LNCAP (cell line): ENCODE measurements around the gene AXIN1.

Source experiments
- TF ChIP-seq, protein P1 (sequence below): fragments of 450-650 bp; IDR thresholded peaks from 2 replicates; pipeline ENCODE4 v1.5.1; 2017; ENCODE audit warnings: mild to moderate bottlenecking

AXIN1 gene

DNA sequence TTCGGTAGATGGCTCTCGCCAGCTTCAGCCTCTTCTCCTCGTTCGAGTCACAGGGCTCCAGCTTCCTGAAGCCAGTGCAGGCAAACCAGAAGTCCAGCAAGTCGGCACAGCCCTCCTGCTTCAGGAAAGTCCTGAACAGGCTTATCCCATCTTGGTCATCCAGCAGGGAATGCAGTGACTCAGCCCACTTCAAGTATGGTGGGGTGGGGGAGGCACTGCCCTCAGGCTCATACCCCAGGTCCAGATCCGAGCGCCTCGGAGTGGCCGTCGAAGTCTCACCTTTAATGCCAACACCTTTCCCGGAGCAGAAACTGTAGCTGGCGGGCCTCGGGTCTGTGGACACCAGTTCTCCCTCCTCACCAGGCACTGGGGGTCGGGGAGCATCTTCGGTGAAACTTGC is 5.9 kb downstream of the AXIN1 start:
- TF ChIP-seq, protein P1, sequence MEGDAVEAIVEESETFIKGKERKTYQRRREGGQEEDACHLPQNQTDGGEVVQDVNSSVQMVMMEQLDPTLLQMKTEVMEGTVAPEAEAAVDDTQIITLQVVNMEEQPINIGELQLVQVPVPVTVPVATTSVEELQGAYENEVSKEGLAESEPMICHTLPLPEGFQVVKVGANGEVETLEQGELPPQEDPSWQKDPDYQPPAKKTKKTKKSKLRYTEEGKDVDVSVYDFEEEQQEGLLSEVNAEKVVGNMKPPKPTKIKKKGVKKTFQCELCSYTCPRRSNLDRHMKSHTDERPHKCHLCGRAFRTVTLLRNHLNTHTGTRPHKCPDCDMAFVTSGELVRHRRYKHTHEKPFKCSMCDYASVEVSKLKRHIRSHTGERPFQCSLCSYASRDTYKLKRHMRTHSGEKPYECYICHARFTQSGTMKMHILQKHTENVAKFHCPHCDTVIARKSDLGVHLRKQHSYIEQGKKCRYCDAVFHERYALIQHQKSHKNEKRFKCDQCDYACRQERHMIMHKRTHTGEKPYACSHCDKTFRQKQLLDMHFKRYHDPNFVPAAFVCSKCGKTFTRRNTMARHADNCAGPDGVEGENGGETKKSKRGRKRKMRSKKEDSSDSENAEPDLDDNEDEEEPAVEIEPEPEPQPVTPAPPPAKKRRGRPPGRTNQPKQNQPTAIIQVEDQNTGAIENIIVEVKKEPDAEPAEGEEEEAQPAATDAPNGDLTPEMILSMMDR = no peak

DNA sequence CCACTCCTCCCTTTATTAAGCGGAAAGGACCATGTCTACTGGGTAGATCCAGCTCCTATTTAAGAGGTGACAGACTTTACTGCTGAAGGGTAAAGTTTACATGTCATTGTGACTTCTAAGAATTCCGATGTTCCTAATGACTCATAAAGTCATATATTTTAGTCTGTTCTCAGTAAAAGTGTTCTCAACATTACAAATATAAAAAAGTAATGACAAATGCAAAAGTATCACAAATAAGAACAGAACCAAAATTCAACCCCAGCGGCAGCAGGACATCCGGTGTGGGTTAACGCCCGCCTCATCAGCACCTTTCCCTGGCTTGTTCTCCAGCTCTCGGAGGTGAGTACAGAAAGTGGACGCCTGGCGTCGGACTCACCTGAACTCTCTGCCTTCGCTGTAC is 6.8 kb downstream of the AXIN1 start:
- TF ChIP-seq, protein P1 = no peak

DNA sequence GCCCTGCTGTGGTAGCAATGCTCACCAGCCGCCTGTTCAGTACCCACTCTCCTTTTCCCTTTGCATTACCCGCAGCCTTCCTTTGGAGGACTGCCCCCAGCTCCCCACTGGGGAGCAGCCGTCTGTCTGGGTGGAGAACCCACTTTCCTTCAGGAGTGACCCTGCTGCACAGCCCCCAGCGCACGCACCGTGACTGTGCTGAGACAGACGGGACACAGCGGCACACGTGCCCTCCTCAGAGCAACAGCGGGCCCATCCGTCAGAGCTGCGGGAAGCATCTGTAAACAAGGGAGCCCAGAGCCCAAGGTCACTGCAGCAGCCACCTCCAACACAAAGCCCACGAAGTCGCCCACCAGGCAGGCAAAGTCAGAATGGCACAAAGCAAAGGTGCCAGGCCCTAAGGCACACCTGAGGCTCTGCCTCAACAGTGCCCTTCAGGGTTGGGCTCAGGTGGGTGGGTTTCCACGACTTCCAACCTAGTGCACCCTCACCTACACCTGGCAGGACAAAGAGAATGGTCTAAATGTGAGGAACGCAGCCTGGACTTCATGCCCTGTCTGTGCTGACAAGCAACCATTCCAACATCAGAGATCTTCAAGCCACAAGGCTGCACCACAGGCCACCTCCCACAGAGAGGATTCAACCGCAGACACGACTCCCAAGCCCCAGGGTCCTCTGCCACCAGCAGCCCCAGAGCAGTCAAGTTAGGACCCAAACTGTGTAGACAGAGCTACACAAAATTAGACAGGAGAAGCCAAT is 9.9 kb downstream of the AXIN1 start:
- TF ChIP-seq, protein P1 = no peak

DNA sequence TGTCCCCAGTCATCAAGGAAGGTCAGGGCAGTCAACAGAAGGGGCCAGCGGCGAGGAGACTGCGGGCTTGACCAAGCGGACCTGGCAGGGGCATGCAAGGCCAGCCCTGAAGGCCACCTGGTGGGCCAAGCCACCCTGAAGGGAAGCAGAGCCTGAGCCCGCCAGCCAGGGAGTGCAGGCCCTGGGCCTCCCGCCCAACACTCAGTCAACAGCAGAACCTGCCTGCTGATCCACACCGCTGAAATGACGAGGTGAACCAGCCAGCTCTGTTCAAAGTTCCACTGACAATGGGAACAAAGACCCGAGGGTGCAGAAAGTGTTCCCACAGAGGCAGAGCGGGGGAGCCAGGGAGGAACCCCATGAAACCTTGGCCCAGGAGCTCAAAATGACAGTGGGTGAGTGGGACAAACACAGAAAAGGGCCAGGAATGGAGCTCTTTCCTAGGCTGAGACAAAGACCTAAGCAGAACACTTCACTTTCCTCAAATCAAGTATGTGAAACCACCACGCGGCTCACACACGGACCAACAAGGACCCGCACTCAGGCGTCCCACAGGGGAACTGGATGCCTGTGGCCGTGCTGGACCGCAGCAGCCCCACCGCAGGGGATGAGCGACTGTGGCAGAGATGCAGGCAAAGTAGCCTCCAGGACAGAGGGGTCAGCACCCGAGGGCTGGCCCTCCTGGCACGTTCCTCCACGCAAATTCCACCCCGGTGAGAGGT is 12.0 kb downstream of the AXIN1 start:
- TF ChIP-seq, protein P1 = no peak

DNA sequence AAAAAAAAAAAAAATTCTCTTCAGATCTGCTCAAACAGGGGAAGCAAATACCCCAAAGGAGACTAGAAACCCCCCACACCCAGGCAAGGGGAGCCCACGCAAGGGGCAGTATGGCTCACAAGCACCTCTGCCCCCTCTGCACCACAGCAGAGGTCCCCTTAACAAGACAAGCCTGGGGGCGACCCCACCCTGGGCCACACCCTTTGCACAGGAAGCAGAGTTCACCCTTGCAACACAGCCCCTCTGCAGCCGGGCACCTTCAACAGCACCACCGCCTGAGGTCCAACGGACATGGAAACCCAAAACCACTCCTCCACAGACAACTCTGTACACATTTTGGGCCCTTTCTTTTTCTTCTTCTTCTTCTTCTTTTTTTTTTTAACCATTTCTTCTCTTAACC is 12.8 kb downstream of the AXIN1 start:
- TF ChIP-seq, protein P1 = no peak

DNA sequence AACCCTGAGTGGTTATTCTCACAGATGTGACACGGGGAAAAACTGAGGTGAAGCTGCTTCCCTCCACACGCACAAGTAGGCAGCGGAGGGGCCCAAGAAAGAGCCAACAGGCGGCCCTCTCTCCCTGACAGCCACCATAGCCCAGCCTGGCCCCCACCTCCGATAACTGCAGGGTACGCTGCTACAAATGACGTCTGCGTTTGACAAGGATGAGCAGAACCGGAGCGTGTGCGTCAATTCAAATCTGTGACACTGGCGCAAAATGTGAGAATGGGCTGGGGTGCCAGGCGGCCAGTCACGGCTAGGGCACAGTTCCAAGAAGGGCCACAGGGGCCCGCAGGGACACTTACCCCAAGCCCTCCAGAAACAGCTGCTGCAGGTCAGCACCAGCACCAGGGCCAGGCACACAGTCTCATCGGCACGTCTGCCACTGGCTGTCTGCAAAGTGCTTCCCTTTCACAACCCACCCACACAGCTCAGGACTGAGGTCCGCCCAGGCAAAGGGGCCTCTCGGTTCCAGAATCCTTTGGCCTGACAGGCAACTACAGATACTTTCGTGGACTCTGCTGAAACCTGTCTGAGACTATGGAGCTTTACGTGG is 14.4 kb downstream of the AXIN1 start:
- TF ChIP-seq, protein P1 = no peak

DNA sequence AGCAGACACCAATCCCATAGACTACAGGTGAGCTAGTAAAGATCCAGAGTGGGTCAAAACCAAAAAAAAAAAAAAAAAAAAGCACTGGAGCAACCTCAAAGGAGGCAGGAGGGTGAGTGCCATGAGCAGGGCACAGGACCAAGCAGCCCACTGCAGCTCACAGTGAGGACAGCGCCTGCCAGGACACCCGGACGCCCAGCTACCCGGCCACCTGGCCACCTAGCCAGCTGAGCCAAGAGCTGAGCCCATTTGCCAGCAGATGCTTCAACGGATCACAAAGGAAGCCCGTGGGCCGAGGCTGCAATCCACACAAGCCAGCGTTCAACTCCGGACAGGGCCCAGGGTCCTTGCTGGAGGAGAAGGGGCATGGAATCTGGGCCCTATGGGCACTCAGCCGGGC is 15.1 kb downstream of the AXIN1 start:
- TF ChIP-seq, protein P1 = no peak
